ENCODE data around the gene STAG1. TPM values are rescaled to one million over a fixed set of nuclear protein-coding genes. Genes with fewer than 3 reads are reported as not detected.

The STAG1 gene
- total and polyA plus RNA-seq, 9 of the 15 experiments (the other 6 are each of a cell fraction or from before 2014, with no cell fraction given), result 2.7 to 17.7 (median 8.8) TPM

DNA sequence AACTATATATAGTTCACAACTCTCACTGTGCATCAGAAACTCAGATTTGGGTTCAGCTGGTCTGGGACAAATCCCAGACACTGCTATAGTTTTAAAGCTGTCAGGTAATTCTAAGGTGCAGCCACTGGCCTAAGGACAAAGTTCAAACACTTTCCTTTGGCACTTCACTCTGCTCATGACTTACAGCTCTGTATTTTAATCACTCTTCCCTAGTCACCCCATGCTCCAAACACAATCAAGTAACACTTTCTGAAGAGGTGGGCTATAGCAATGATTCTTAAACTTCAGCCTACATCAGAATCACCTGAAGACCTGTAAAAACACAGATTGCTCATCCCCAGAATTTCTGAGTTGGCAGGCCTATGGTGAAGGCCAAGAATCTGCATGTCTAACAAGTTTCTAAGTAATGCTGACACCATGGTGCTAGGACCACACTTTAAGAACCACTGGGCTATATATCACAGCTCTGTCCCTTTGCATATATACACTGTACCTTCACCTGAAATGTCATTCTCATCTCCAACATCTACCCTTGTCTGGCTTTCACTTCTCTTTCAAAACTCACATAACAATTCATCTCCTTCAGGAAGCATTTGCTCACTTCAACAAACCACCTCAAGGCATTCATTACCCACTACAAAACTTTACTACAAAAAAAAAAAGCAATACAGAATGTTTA lies 21.4 kb downstream of the STAG1 start:
- TF ChIP-seq ZNF224 (CRISPR knock-in tag; IDR thresholded peaks at IDR 0.05), result no peak
- no peak for TF ChIP-seq NKRF (IDR thresholded peaks at IDR 0.05; ENCODE audit: borderline replicate concordance)
- POLR2A ChIA-PET, result interaction anchor here (0.7 kb wide), 1 partner anchor 16 kb away, joined by 3 read pairs; no protein-coding TSS in a partner anchor
- H2AFZ ChIP-seq (ENCODE audit: low read depth, low read length), result no peak overlapping the region
- no peak overlapping the region for H3K4me3 ChIP-seq
- H3K27ac ChIP-seq (ENCODE audit: extremely low read depth, low read depth, low read length), result no peak overlapping the region
- BruUV-seq (replicated peaks), result no TSS peak
- H3K9me3 ChIP-seq (replicated peaks; ENCODE audit: control insufficient read depth, insufficient read depth, low read depth, low read length), result no peaks in the 10 kb centered on the region
- CTCF ChIA-PET (ENCODE audit: low intra/inter-chr PET ratio), result no interaction called here
- FAIRE-seq (no peak), ATAC-seq (no peak; the same call in 2 of the 3 replicates), DNase-seq (ENCODE audit: extremely low read depth in 1 of 4, low spot score in 3 of 4) (no peak)
- no peaks in the 10 kb centered on the region for H3K9me1 ChIP-seq (ENCODE audit: control insufficient read depth, insufficient read depth, low read length)
- no peaks in the 10 kb centered on the region for H3K36me3 ChIP-seq (ENCODE audit: control insufficient read depth, insufficient read depth, low read length)
- no peaks in the 10 kb centered on the region for H4K20me1 ChIP-seq (replicated peaks; ENCODE audit: control insufficient read depth, insufficient read depth, low read length)
- no peak overlapping the region for H3K4me2 ChIP-seq (ENCODE audit: insufficient read depth, low read length)
- 0 out of 5 replicates have a peak, but pooled peaks cover 0 to 3% of the 10 kb centered on the region in 2 experiments for H3K4me1 ChIP-seq (replicated peaks in 1 of 2; ENCODE audit: control insufficient read depth in 2 of 2, insufficient read depth in 2 of 2, low read length in 2 of 2)
- H3K27me3 ChIP-seq (ENCODE audit: control insufficient read depth in 2 of 2, insufficient read depth in 2 of 2, low read length in 2 of 2), result no peaks in the 10 kb centered on the region
- in situ Hi-C loops (cut with MboI), result no loop called here
- intact Hi-C loops (cut with micrococcal nuclease), result no loop called here
- H3K79me2 ChIP-seq (ENCODE audit: control insufficient read depth, insufficient read depth, low read length), result peaks cover 71% of the 10 kb centered on the region
- no peak overlapping the region for H3K9ac ChIP-seq (ENCODE audit: insufficient read depth in 1 of 2, low read depth in 2 of 2, low read length in 2 of 2)

- no peak overlapping the region for H3K4me3 ChIP-seq
- CTCF ChIA-PET (ENCODE audit: low intra/inter-chr PET ratio), result no interaction called here
- H3K4me1 ChIP-seq (replicated peaks in 1 of 2; ENCODE audit: control insufficient read depth in 2 of 2, insufficient read depth in 2 of 2, low read length in 2 of 2), result 0 out of 5 replicates have a peak, but pooled peaks cover 0 to 3% of the 10 kb centered on the region in 2 experiments
- in situ Hi-C loops (cut with MboI) (no loop called here), intact Hi-C loops (cut with micrococcal nuclease) (no loop called here)
- TF ChIP-seq ZNF408 (CRISPR knock-in tag; IDR thresholded peaks at IDR 0.05; ENCODE audit: low read depth), result no peak
- no peak overlapping the region for H3K27ac ChIP-seq (ENCODE audit: extremely low read depth, low read depth, low read length)
- FAIRE-seq (no peak), ATAC-seq (no peak), DNase-seq (ENCODE audit: extremely low read depth in 1 of 4, low spot score in 3 of 4) (no peak)
- no peak overlapping the region for H2AFZ ChIP-seq (ENCODE audit: low read depth, low read length)
- no peaks in the 10 kb centered on the region for H3K9me3 ChIP-seq (replicated peaks; ENCODE audit: control insufficient read depth, insufficient read depth, low read depth, low read length)
- 71% methylated on average over 6 of the region's 6 CpGs for WGBS (ENCODE audit: insufficient coverage, low coverage, missing lambda C conversion rate)
- H3K79me2 ChIP-seq (ENCODE audit: control insufficient read depth, insufficient read depth, low read length), result peaks cover 69% of the 10 kb centered on the region
- no peaks in the 10 kb centered on the region for H3K9me1 ChIP-seq (ENCODE audit: control insufficient read depth, insufficient read depth, low read length)
- H3K9ac ChIP-seq (ENCODE audit: insufficient read depth in 1 of 2, low read depth in 2 of 2, low read length in 2 of 2), result no peak overlapping the region; a peak in 1 of 4 replicates
- no peaks in the 10 kb centered on the region for H3K36me3 ChIP-seq (ENCODE audit: control insufficient read depth, insufficient read depth, low read length)
- H3K4me2 ChIP-seq (ENCODE audit: insufficient read depth, low read length), result no peak overlapping the region
- no peaks in the 10 kb centered on the region for H3K27me3 ChIP-seq (ENCODE audit: control insufficient read depth in 2 of 2, insufficient read depth in 2 of 2, low read length in 2 of 2)
- no TSS peak for BruUV-seq (replicated peaks)
- H4K20me1 ChIP-seq (replicated peaks; ENCODE audit: control insufficient read depth, insufficient read depth, low read length), result no peaks in the 10 kb centered on the region
- POLR2A ChIA-PET, result no interaction called here
These were observed 23.3 kb downstream of the STAG1 start for GRCh38 chr3:136728918-136729317.

Data from K562 (cell line).